Calu3 (cell line): ENCODE measurements around the gene OR5AC2. TPM values are rescaled to one million over a fixed set of nuclear protein-coding genes. Genes with fewer than 3 reads are reported as not detected.
A peak's percentile ranks its signal among the peaks of the same experiment; 100 is the strongest.

Source experiments
- BruUV-seq: library from RNA; stranded (reverse); fragments of 400-500 nt; replicated peaks from 2 replicates; lab custom pipeline; 2021; lab: Mats Ljungman, UMichigan
- CTCF ChIA-PET: fragments of 300-600 bp; sonication (Branson Sonifier 250); formaldehyde crosslinking; loops from one replicate; lab custom pipeline; 2022; ENCODE audit warnings: antibody characterized with exemption; lab: Charles Lee
- DNase-seq: peaks from one replicate; pipeline ENCODE4 v3.0.0; 2022
- H3K27ac Mint-ChIP-seq: one replicate; pipeline ENCODE4 v1.8.0; 2022; ENCODE audit warnings: mixed read lengths; ENCODE audit not compliant: unreplicated experiment
- H3K27me3 Mint-ChIP-seq: one replicate; pipeline ENCODE4 v1.8.0; 2022; ENCODE audit warnings: mixed read lengths; ENCODE audit not compliant: unreplicated experiment
- H3K36me3 Mint-ChIP-seq: one replicate; pipeline ENCODE4 v1.8.0; 2022; ENCODE audit warnings: mild to moderate bottlenecking, moderate library complexity, mixed read lengths; ENCODE audit not compliant: insufficient read depth, unreplicated experiment
- H3K4me1 Mint-ChIP-seq: one replicate; pipeline ENCODE4 v1.8.0; 2022; ENCODE audit warnings: mild to moderate bottlenecking, low read depth, mixed read lengths; ENCODE audit not compliant: unreplicated experiment
- H3K4me3 Mint-ChIP-seq: one replicate; pipeline ENCODE4 v1.8.0; 2022; ENCODE audit warnings: mild to moderate bottlenecking, low read depth, moderate library complexity, mixed read lengths; ENCODE audit not compliant: unreplicated experiment
- H3K9me3 Mint-ChIP-seq: one replicate; pipeline ENCODE4 v1.8.0; 2022; ENCODE audit warnings: low read depth, mixed read lengths; ENCODE audit not compliant: unreplicated experiment
- intact Hi-C: fragments of 100-400 bp; cut with micrococcal nuclease; formaldehyde crosslinking; loops from one replicate; pipeline ENCODE4 v1.10.0; 2022; ENCODE audit not compliant: unreplicated experiment
- total RNA-seq: library from RNA; stranded (reverse); gene quantifications from 2 replicates; pipeline ENCODE4 v1.2.3, GENCODE V29; 2022
- TF ChIP-seq, protein P1 (sequence below): fragments of 200-600 bp; IDR thresholded peaks from one replicate; pipeline ENCODE4 v1.8.0; 2022; ENCODE audit warnings: antibody characterized with exemption; ENCODE audit not compliant: unreplicated experiment

OR5AC2 gene
- total RNA-seq, 1 experiment from 2014 or later: not detected

DNA sequence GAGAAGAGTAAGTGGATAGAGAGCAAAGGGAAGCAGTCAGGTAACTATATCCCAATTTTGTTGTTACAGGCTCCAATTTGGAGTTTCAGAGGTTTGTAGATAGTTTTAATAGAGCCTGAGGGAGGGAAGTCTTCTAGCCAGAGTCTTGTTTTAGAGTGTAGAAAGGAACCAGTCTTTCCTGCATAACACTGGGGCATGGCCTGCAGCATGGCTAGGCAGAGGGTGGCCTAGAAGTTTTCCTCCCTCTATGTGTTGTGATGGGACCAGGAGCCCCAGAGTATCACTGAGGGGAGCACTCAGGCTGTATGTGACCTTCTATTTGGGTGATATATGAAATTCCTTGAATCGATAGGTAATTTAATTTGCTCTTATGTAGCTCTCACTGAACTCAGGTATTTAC, 29.3 kb upstream of the OR5AC2 start:
- TF ChIP-seq, protein P1, sequence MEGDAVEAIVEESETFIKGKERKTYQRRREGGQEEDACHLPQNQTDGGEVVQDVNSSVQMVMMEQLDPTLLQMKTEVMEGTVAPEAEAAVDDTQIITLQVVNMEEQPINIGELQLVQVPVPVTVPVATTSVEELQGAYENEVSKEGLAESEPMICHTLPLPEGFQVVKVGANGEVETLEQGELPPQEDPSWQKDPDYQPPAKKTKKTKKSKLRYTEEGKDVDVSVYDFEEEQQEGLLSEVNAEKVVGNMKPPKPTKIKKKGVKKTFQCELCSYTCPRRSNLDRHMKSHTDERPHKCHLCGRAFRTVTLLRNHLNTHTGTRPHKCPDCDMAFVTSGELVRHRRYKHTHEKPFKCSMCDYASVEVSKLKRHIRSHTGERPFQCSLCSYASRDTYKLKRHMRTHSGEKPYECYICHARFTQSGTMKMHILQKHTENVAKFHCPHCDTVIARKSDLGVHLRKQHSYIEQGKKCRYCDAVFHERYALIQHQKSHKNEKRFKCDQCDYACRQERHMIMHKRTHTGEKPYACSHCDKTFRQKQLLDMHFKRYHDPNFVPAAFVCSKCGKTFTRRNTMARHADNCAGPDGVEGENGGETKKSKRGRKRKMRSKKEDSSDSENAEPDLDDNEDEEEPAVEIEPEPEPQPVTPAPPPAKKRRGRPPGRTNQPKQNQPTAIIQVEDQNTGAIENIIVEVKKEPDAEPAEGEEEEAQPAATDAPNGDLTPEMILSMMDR: no peak
- Mint-ChIP-seq H3K4me1 (no peaks in the 10 kb centered on the region), H3K27me3 (no peaks in the 10 kb centered on the region), H3K36me3 (no peaks in the 10 kb centered on the region), H3K4me3 (no peak overlapping the region), H3K9me3 (peaks cover 4% of the 10 kb centered on the region), H3K27ac (no peak overlapping the region)
- no peak for DNase-seq
- CTCF ChIA-PET: no interaction called here
- intact Hi-C loops: loop anchor here (5.0 kb wide), 1 partner anchor 425 kb away; no protein-coding TSS in a partner anchor
- no TSS peak for BruUV-seq

DNA sequence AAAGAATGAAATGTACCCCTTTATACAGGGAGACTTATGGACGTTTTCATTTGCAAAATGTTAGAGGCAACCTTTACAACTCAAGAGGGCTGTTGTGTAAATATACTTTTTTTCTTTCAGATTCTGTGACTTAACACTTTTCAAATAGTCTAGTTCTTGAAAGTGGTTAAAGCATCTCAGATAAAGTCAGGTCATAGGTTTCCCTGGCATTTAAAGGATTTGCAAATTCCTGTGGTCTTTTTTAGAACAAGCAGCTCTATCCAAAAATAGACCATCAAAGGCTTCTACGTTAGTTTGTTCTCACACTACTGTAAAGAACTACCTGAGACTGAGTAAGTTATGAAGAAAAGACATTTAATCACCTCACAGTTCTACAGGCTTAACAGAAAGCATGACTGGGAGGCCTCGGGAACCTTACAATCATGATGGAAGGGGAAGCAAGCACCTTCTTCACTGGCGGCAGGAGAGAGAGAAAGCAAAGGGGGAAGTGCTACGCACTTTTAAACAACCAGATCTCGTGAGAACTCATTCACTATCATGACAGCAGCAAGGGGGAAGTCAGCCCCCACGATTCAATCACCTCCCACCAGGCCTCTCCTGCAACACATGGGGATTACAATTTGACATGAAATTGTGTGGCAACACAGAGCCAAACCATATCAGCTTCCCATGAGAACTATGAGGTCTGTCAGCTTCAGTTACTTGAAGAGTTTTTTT, 28.6 kb upstream of the OR5AC2 start:
- H3K4me3 Mint-ChIP-seq: no peak overlapping the region
- no peaks in the 10 kb centered on the region for H3K4me1 Mint-ChIP-seq
- peaks cover 4% of the 10 kb centered on the region for H3K9me3 Mint-ChIP-seq
- no peaks in the 10 kb centered on the region for H3K36me3 Mint-ChIP-seq
- TF ChIP-seq, protein P1: no peak
- no peaks in the 10 kb centered on the region for H3K27me3 Mint-ChIP-seq
- no peak overlapping the region for H3K27ac Mint-ChIP-seq
- CTCF ChIA-PET: no interaction called here
- DNase-seq: no peak
- no TSS peak for BruUV-seq
- intact Hi-C loops: loop anchor here (5.0 kb wide), 1 partner anchor 424 kb away; no protein-coding TSS in a partner anchor

DNA sequence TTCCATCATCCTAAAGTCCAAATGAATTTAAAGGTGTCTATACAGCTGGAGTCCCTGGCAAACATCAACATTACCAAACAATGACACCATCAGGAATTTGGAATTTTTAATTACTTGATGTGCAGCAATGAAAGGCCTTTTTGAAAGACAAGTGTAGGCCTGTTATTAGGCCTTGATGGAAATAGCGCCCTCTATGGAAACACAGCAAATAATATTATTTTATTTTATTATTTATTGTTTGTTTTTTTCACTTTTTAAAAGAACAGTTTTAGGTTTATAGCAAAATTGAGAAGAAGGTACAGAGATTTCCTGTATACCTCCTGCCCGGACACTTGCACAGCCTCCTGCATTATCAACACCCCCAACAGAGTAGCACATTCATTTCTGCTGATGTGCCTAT, 18.1 kb upstream of the OR5AC2 start:
- H3K4me3 Mint-ChIP-seq: no peak overlapping the region
- intact Hi-C loops: no loop called here
- BruUV-seq: no TSS peak
- no peak for DNase-seq
- H3K9me3 Mint-ChIP-seq: no peaks in the 10 kb centered on the region
- no peaks in the 10 kb centered on the region for H3K36me3 Mint-ChIP-seq
- TF ChIP-seq, protein P1: peak; percentile 15
- H3K27ac Mint-ChIP-seq: no peak overlapping the region
- H3K27me3 Mint-ChIP-seq: no peaks in the 10 kb centered on the region
- CTCF ChIA-PET: no interaction called here
- no peaks in the 10 kb centered on the region for H3K4me1 Mint-ChIP-seq

DNA sequence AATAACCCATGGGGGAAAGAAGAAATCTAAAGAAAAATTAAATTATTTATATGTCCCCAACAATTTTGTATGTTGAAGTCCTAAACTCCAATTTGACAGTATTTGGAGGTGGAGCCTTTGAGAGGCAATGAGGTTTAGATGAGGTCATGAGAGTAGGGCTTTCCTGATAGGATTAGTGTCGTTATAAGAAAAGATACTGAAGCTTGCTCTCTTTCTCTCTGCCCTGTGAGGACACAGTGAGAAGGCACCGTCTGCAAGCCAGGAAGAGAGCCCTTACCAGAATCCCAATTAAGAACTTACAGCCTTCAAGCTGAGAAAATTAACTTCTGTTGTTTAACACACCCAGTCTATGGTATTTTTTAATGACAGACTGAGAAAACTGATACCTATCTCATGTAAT, 16.1 kb upstream of the OR5AC2 start:
- no TSS peak for BruUV-seq
- CTCF ChIA-PET: no interaction called here
- H3K9me3 Mint-ChIP-seq: no peaks in the 10 kb centered on the region
- H3K36me3 Mint-ChIP-seq: no peaks in the 10 kb centered on the region
- intact Hi-C loops: no loop called here
- TF ChIP-seq, protein P1: no peak
- DNase-seq: no peak
- no peak overlapping the region for H3K4me3 Mint-ChIP-seq
- no peaks in the 10 kb centered on the region for H3K27me3 Mint-ChIP-seq
- H3K27ac Mint-ChIP-seq: no peak overlapping the region
- no peaks in the 10 kb centered on the region for H3K4me1 Mint-ChIP-seq
